Neural progenitor cell (in vitro differentiated cells): ENCODE data around the gene ACP7. TPM values are rescaled to one million over a fixed set of nuclear protein-coding genes. Genes with fewer than 3 reads are reported as not detected.

Source experiments
- DNase-seq: peaks from one replicate; pipeline ENCODE4 v3.0.0-alpha.2; 2016; ENCODE audit warnings: low spot score
- H2AFZ ChIP-seq: fragments of 200-600 bp; sonication (generic); replicated peaks from 2 replicates; pipeline ENCODE4 v1.6.1; 2016; ENCODE audit warnings: antibody characterized with exemption
- H3F3A ChIP-seq: fragments of 200-600 bp; sonication (generic); 2 replicates; pipeline ENCODE4 v1.6.1; 2016; ENCODE audit warnings: antibody characterized with exemption, low read depth
- H3K27ac ChIP-seq: fragments of 200-600 bp; sonication (generic); 2 replicates; pipeline ENCODE4 v1.5.1; 2016; ENCODE audit warnings: mild to moderate bottlenecking
- H3K27me3 ChIP-seq: fragments of 200-600 bp; sonication (generic); 2 replicates; pipeline ENCODE4 v1.6.1; 2016; ENCODE audit warnings: mild to moderate bottlenecking, moderate library complexity
- H3K36me3 ChIP-seq: fragments of 200-600 bp; sonication (generic); 2 replicates; pipeline ENCODE4 v1.5.1; 2016
- H3K4me1 ChIP-seq: fragments of 200-600 bp; sonication (generic); 2 replicates; pipeline ENCODE4 v1.6.1; 2016; ENCODE audit warnings: mixed run types
- H3K4me2 ChIP-seq: fragments of 200-600 bp; sonication (generic); 2 replicates; pipeline ENCODE4 v1.6.1; 2016
- H3K4me3 ChIP-seq: fragments of 200-600 bp; sonication (generic); 2 replicates; pipeline ENCODE4 v1.5.1; 2016
- H3K79me2 ChIP-seq: fragments of 200-600 bp; sonication (generic); 2 replicates; pipeline ENCODE4 v1.6.1; 2016; ENCODE audit warnings: low read depth
- H3K9ac ChIP-seq: fragments of 200-600 bp; sonication (generic); 2 replicates; pipeline ENCODE4 v1.6.1; 2016
- H3K9me3 ChIP-seq: fragments of 200-600 bp; sonication (generic); 2 replicates; pipeline ENCODE4 v1.5.1; 2016; ENCODE audit warnings: low read depth
- H4K20me1 ChIP-seq: fragments of 200-600 bp; sonication (generic); 2 replicates; pipeline ENCODE4 v1.6.1; 2016; ENCODE audit warnings: low read depth
- H3K27ac Mint-ChIP-seq: 3 replicates; pipeline ENCODE4 v1.8.0; 2021; ENCODE audit warnings: mixed read lengths
- H3K27me3 Mint-ChIP-seq: 2 replicates; pipeline ENCODE4 v1.8.0; 2022; ENCODE audit warnings: low read depth, mild to moderate bottlenecking, inconsistent platforms, moderate library complexity, mixed read lengths; ENCODE audit not compliant: insufficient read depth
- H3K36me3 Mint-ChIP-seq: 3 replicates; pipeline ENCODE4 v1.8.0; 2021; ENCODE audit warnings: mixed read lengths
- H3K4me1 Mint-ChIP-seq: 3 replicates; pipeline ENCODE4 v1.8.0; 2021; ENCODE audit warnings: mixed read lengths
- H3K4me3 Mint-ChIP-seq: 3 replicates; pipeline ENCODE4 v1.8.0; 2021; ENCODE audit warnings: mild to moderate bottlenecking, moderate library complexity, mixed read lengths
- H3K9me3 Mint-ChIP-seq: 3 replicates; pipeline ENCODE4 v1.8.0; 2020; ENCODE audit warnings: mixed read lengths
- CTCF ChIP-seq: fragments of 200-600 bp; sonication (generic); IDR thresholded peaks from 2 replicates; pipeline ENCODE4 v1.5.1; 2017; ENCODE audit warnings: antibody characterized with exemption, mild to moderate bottlenecking
- EZH2 ChIP-seq: fragments of 200-600 bp; sonication (generic); IDR thresholded peaks from 2 replicates; pipeline ENCODE4 v1.6.1; 2017; ENCODE audit warnings: antibody characterized with exemption, mild to moderate bottlenecking, moderate library complexity
- EZH2phosphoT487 ChIP-seq: fragments of 200-600 bp; sonication (generic); IDR thresholded peaks from 2 replicates; pipeline ENCODE4 v1.6.1; 2017; ENCODE audit warnings: antibody characterized with exemption
- total RNA-seq: library from RNA; depleted of rRNA; stranded (reverse); fragments of >200 nt; gene quantifications from 2 replicates; pipeline ENCODE4 v1.2.3, GENCODE V29; 2015; ENCODE audit warnings: low replicate concordance

Gene ACP7
- total RNA-seq, 1 donor from 2014 or later: not detected

DNA sequence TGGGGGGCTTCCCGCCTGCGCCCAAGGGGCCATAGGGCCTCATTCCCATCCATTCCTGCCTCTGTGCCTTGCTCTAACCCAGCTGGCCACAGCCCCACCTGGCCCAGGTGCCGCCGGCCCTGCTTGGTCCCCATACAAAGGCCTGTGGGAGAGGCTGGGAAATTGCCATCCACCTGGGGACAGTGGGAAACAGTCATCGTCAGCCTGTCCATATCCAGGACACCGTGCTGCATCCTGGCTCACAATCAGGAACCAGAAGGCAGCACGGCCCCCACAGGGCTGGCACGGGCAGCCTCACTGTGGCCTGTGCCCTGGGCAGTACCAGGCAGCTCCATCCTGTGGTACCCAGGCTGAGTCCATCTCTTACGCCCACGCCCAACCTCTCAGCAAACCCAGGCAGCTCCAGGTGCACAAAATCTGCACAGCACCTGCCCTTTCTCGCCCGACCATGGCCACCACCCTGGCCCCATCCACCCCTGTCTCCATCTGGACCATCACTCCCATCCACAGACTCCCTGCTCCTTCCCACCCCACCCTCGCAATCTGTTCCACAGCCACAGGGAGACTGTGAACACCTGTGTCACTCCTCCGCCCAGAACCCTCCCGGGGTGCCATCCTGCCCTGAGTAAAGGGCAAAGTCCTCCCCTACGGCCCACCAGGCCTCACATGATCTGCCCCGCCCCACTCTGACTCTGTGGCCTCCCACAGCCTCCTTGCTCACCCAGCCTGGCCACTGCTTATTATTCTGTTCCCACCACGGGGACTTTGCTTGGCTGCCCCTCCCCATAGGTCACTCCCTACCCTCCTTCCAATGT is 30.7 kb upstream of the ACP7 start:
- no peaks in the 10 kb centered on the region for H3K4me1 Mint-ChIP-seq
- H3K36me3 Mint-ChIP-seq: no peaks in the 10 kb centered on the region
- Histone ChIP-seq H2AFZ (no peak overlapping the region), H3K36me3 (no peaks in the 10 kb centered on the region), H3F3A (no peaks in the 10 kb centered on the region), H3K27me3 (peaks cover 4% of the 10 kb centered on the region), H3K27ac (no peak overlapping the region), H3K4me2 (no peak overlapping the region), H3K9me3 (no peaks in the 10 kb centered on the region), H3K79me2 (no peaks in the 10 kb centered on the region), H3K4me3 (no peak overlapping the region), H3K4me1 (no peaks in the 10 kb centered on the region), H3K9ac (no peak overlapping the region), H4K20me1 (no peaks in the 10 kb centered on the region)
- TF ChIP-seq EZH2 (no peak), CTCF (no peak), EZH2phosphoT487 (no peak)
- H3K27ac Mint-ChIP-seq: no peak overlapping the region
- DNase-seq: no peak
- H3K4me3 Mint-ChIP-seq: no peak overlapping the region
- no peaks in the 10 kb centered on the region for H3K27me3 Mint-ChIP-seq
- peaks cover 5% of the 10 kb centered on the region for H3K9me3 Mint-ChIP-seq

DNA sequence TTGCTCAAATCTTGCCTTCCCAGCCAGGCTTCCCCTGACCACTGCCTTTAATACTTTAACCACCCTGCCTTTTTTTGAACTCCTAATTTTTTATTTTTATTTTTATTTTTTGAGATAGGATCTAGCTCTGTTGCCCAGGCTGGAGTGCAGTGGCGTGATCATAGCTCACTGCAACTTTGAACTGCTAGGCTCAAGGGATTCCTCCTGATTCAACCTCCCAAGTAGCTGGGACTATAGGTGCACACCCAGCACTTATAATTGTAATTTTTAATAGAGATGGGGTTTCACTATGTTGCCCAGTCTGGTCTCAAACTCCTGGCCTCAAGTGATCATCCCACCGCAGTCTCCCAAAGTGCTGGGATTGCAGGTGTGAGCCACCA is 30.1 kb upstream of the ACP7 start:
- Mint-ChIP-seq H3K27me3 (no peaks in the 10 kb centered on the region), H3K4me3 (no peak overlapping the region), H3K36me3 (no peaks in the 10 kb centered on the region), H3K9me3 (peaks cover 5% of the 10 kb centered on the region), H3K4me1 (no peaks in the 10 kb centered on the region), H3K27ac (no peak overlapping the region)
- H3K9ac ChIP-seq: no peak overlapping the region
- H3K36me3 ChIP-seq: no peaks in the 10 kb centered on the region
- no peaks in the 10 kb centered on the region for H3F3A ChIP-seq
- no peak for DNase-seq
- peaks cover 4% of the 10 kb centered on the region for H3K27me3 ChIP-seq
- no peak overlapping the region for H3K27ac ChIP-seq
- H3K4me3 ChIP-seq: no peak overlapping the region
- H3K79me2 ChIP-seq: no peaks in the 10 kb centered on the region
- no peaks in the 10 kb centered on the region for H3K9me3 ChIP-seq
- H3K4me2 ChIP-seq: no peak overlapping the region
- TF ChIP-seq EZH2phosphoT487 (no peak), EZH2 (no peak), CTCF (no peak)
- no peaks in the 10 kb centered on the region for H4K20me1 ChIP-seq
- no peaks in the 10 kb centered on the region for H3K4me1 ChIP-seq
- H2AFZ ChIP-seq: no peak overlapping the region

DNA sequence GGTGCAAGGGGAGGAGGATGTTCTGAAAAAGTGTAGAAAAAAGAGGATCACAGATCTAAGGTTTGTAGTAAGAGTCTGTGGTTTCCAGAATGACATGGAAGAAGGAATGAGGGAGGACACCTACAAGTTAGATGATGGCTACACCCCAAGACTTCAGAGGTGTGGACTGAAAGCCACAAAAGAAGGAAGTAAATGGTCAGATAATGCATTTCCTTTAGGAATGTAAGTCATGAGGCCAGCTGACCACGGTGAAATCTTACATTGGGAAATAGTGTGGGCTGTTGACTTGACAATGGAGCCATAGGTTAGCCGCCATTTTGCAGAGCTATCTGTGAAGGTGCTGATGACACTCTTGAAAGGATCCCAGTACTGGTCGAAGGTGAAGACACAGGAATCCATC is 26.6 kb upstream of the ACP7 start:
- no peaks in the 10 kb centered on the region for H3F3A ChIP-seq
- H3K4me2 ChIP-seq: no peak overlapping the region
- H4K20me1 ChIP-seq: no peaks in the 10 kb centered on the region
- Mint-ChIP-seq H3K9me3 (peaks cover 5% of the 10 kb centered on the region), H3K4me3 (no peak overlapping the region), H3K4me1 (no peaks in the 10 kb centered on the region), H3K27me3 (peaks cover 2% of the 10 kb centered on the region), H3K36me3 (no peaks in the 10 kb centered on the region), H3K27ac (no peak overlapping the region)
- H3K79me2 ChIP-seq: no peaks in the 10 kb centered on the region
- no peak for DNase-seq
- TF ChIP-seq CTCF: no peak
- TF ChIP-seq EZH2phosphoT487: no peak
- no peak for TF ChIP-seq EZH2
- no peaks in the 10 kb centered on the region for H3K27me3 ChIP-seq
- no peak overlapping the region for H2AFZ ChIP-seq
- no peaks in the 10 kb centered on the region for H3K4me1 ChIP-seq
- no peak overlapping the region for H3K4me3 ChIP-seq
- H3K9me3 ChIP-seq: no peaks in the 10 kb centered on the region
- no peak overlapping the region for H3K27ac ChIP-seq
- H3K36me3 ChIP-seq: no peaks in the 10 kb centered on the region
- H3K9ac ChIP-seq: no peak overlapping the region
